Left colon (tissue), 2 donors: ENCODE data around the gene AHRR. TPM values are rescaled to one million over a fixed set of nuclear protein-coding genes. Genes with fewer than 3 reads are reported as not detected.
"Not testable (repeated sequence)": the region's sequence is repeated elsewhere in the genome, so short reads cannot be mapped to it uniquely, and the experiment has no call there.

Source experiments
- ATAC-seq: fragments of 200-7000 bp; cut with Tn5 transposase; one replicate; pipeline ENCODE4 v1.9.1; 2020; ENCODE audit warnings: mild to moderate bottlenecking, moderate library complexity
- DNase-seq, 2 donors: peaks; one replicate each; pipeline ENCODE4 v3.0.0-alpha.2; 2020
- intact Hi-C, 2 donors: fragments of 100-400 bp; cut with DNase I in 1 of 2; cut with micrococcal nuclease in 1 of 2; formaldehyde crosslinking; loops; one replicate each; pipeline versions ENCODE4 v1.11.2 to v1.14.0; 2022; cut with DNase I, micrococcal nuclease
- total RNA-seq, 2 donors: library from RNA; stranded (reverse); fragmentation: NEBNext Ultra II Directional; extraction: Animal tissue kit (Norgen Biotek cat#: 25700); gene quantifications; one replicate each; pipeline ENCODE4 v1.2.1, GENCODE V29; 2021
- donor health status: DM: no; HTN: no; CAD: no.
- donor health status: DM: yes; HTN: yes; CAD: no.

The AHRR gene
- total RNA-seq, 2 donors from 2014 or later = 1.6 to 3.3 TPM

DNA sequence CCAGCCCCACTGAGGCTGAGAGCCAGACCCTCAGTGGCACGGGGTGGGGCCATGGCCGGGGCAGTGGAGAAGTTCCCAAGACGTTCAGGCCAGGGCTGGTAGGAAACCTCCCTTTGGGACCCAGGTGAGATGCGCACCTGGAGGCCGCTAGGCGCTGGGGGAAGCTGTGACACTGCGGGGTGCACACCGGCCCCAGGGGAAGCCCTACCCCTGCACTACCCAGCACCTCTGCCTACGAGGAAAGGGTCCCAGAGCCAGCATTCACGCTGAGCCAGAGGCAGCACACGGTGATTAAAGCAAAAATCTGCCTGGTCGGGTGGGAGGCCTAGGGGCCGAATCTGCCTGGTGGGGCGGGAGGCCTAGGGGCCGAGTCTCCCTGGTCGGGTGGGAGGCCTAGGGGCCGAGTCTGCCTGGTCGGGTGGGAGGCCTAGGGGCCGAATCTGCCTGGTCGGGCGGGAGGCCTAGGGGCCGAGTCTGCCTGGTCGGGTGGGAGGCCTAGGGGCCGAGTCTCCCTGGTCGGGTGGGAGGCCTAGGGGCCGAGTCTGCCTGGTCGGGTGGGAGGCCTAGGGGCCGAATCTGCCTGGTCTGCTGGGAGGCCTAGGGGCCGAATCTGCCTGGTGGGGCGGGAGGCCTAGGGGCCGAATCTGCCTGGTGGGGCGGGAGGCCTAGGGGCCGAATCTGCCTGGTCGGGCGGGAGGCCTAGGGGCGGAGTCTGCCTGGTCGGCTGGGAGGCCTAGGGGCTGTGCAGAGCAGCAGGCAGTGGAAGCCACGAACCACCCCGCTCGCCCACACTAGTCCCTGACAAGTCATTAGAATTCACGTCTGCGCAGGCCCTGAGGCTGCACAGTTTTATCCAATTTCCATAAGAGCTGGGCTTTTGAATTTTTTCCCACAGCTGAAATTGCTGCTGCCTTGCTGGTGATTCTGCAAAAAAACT lies 93.7 kb downstream of the AHRR start:
- peak in 1 of 2 donors; percentile 83 for DNase-seq
- ATAC-seq, intact Hi-C loops: not testable (repeated sequence)

DNA sequence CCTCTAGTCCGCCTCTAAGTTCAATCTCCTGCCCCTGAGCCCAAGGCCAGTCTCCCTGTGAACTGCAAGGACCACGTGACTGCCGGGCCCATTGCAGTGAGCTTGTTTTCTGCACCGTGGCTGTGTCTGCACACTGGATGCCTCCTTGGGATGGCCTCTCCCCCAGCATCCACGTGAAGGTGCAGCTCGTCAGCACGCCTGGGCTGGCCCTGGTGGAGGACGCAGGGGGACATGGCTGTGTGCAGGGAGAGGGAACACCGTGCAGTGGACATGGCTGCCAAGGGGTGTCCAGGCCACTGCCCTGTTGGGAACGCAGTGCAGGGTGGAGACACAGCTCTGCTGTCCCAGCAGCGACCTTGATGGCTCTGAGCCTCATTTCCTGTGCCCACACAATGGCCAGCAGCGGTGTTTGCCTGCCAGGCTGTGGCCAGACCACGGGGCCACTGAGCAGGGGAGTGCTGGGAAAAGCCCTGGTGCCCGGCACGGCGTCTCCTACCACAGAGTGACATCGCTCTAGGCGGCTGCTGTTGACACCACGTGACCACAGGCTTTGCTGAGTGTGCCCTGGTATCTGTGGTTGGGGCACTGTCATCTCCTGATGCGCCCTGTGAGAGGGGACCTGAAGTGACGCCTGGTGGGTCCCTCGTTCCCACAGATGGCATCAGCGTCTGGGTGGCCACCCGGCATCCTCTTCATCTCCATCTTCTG lies 94.6 kb downstream of the AHRR start:
- no peak for ATAC-seq
- DNase-seq = no peak
- intact Hi-C loops = no loop called here

DNA sequence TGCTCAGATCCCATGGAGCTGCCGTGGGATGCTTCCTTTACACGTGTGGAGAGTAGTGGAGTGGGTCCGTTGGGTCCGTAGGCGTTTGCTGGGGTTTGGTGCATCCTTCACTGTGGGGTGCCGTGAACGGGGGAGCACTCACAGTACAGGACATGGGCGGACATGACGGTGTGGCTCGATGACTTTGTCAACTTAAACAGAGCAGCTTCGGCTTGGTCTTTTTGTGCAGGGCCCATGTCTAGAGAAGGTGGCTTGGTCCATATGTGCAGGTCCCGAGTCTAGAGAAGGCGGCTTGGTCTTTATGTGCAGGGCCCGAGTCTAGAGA lies 95.1 kb downstream of the AHRR start:
- DNase-seq = no peak
- intact Hi-C loops = no loop called here
- no peak for ATAC-seq

DNA sequence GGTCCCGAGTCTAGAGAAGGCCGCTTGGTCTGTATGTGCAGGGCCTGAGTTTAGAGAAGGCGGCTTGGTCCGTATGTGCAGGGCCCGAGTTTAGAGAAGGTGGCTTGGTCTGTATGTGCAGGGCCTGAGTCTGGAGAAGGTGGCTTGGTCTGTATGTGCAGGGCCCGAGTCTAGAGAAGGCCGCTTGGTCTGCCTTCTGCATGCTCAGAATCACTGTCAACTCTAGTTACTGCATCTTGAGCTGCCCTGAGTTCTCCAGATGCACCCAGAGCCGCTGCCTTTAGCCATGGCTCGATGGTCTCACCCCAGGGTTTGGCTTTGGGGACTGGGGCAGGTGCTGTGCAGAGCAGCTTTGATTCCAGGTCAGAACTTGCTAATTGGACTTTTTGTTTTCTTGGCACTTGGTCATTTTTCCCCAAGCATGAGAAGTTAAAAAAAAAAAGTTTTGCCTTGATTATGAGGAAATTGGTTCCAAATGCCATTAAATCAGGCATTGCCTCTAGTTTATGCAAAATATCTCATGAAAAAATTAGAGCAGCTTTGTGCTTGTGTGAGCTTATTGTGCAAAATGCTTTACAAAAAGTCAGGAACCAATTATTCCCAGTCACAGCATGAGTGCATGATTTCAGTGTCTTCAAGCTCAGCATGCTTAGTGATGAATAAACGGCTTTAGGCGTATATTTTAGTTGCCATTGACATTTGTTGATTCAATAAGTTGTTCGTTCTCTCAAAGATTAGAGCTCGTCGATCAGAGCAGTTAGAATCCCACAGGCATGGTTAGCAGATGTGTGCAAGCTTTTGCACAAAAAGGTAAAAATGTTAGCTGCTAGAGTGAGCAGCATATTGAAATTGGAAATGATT lies 96.0 kb downstream of the AHRR start:
- ATAC-seq (no peak), DNase-seq (no peak)
- intact Hi-C loops = no loop called here

DNA sequence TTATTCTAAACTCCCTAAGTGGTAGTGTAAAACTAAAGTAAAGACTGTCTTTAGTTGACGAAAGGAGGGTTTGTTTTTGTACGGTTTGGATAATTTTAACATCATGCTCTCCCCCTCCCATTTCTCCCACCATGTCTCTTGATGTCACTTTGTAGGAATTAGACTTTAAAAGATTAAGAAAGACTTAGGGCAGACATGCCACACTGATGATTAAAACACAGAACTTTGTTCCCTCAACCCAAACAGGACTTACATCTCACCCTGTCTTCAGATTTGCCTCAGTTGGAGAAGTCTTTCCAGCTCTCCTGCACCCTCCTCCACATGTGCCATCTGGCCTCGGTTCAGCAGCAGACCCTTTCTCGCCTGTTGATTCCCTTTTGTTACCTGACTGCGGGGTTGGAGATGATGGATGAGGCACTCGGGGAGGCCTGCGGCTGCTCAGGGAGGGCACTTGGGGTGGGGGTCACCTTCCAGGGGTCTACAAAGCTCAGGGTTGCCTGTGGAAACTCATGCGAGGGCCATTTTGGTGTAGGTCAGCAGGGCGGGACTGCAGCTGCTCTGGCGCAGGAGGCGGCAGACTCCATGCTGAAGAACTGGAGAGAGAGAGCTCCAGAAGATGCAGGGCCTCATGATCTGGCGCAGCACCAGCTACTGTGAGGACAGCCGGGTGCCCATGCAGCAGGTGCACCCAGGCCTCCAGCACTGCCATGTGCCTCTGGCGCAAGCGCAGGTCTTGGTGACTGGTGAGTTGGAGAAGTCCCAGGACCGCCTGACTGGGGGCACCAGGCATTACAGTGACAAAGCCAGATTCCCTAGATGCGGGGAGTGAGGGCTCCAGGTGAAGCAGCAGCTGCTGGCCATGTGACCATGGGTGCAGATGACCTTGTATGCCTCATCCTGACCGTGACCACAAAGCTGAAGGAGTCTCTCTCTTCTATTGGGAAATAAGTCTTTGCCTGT lies 96.9 kb downstream of the AHRR start:
- ATAC-seq = no peak
- intact Hi-C loops = no loop called here
- no peak for DNase-seq

DNA sequence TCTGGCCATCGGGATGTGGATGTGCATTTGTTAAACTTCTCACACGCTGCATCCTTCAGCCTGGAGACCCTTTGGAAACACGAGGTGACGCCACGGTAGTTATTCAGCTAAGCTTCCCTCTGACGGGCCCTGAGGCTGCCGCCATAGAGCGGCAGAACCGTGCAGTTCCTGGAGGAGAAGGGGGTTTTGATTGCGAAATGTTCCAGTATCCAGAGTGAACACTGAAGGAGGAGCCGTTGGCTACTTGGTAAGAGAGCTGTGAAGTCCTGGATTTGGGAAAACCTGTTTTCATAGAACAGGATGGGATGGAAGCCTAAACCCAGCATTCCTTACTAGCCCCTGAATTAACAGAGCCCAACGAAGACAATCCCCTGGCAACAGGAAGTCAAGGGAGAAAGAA lies 98.5 kb downstream of the AHRR start:
- DNase-seq (no peak), ATAC-seq (no peak)
- intact Hi-C loops = no loop called here

DNA sequence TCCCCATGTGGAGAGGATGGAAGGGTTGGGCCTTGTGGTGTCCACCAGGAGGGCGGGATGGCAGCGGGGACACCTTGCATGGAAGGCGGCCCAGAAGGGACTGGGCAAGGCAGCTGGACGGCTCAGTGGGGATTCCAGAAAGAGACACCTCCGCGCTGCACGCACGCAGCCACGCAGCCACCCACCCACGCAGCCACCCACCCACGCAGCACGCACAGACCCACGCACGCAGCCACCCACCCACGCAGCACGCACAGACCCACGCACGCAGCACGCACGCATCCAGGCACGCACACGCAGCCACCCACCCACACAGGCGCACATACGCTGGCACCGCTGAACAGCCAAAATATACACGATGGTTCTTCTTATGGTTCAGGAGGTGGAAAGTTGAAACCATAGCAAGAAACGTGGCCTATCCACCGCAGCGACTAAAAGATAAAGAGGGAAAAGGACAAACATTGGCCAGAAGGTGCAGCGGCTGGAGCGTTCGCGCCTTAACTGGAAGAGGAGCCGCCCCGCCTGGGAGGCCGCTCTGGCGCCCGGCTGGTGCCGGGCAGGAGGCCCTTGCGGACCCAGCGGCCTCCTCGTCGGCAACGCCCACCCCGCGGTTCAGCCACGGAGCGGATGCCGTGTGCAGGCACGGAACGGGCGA lies 99.2 kb downstream of the AHRR start:
- DNase-seq (no peak), ATAC-seq (no peak)
- intact Hi-C loops = no loop called here

DNA sequence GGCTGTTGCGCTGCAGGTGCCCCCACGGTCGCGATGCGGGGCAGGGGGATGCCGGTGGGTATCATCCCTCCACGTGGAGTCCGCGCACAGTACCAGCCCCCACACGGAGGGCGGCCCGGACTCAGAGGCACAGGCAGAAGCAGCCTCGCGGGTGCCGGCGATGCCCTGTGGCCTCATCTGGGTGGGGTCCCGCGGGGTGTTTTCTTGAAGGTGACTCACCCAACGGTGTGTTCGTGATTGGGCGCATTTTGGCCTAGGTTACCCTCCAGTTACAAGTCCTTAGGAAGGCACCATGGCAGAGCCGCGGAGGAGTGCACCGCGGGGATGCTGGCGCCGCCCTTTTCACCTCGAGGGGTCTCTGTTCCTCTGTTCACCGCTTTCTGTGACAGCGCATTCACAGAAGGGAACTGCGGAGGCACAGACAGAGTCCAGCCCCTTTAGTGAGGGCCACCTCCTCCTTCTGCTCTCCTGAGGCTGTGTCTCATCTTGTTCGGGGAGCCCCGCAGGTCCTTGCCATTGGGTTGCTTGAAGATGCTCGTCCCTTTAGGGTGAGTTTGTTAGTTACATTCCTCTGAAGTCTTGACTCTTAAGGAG lies 99.9 kb downstream of the AHRR start:
- no peak for DNase-seq
- no peak for ATAC-seq
- intact Hi-C loops = no loop called here

DNA sequence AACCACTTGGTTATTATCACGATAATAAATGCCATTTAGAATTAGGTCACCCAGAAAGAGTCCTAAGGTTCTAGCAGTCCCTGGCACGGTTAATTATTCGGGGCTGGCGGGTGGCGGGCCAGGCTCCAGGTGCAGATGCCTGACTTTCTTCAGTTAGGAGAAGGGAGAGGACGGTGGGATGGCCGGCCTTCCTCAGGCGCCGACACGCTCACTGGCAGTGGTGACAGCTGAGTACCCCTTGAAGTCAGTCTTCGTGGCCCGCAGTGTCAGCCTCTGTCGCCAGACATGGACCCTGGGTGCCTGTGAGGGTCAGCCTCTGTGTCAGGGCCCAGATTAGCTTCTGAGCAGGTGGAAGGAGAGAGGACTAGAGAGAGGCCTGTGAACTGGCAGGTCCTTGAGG lies 100.4 kb downstream of the AHRR start:
- intact Hi-C loops = no loop called here
- no peak for ATAC-seq
- DNase-seq = no peak

DNA sequence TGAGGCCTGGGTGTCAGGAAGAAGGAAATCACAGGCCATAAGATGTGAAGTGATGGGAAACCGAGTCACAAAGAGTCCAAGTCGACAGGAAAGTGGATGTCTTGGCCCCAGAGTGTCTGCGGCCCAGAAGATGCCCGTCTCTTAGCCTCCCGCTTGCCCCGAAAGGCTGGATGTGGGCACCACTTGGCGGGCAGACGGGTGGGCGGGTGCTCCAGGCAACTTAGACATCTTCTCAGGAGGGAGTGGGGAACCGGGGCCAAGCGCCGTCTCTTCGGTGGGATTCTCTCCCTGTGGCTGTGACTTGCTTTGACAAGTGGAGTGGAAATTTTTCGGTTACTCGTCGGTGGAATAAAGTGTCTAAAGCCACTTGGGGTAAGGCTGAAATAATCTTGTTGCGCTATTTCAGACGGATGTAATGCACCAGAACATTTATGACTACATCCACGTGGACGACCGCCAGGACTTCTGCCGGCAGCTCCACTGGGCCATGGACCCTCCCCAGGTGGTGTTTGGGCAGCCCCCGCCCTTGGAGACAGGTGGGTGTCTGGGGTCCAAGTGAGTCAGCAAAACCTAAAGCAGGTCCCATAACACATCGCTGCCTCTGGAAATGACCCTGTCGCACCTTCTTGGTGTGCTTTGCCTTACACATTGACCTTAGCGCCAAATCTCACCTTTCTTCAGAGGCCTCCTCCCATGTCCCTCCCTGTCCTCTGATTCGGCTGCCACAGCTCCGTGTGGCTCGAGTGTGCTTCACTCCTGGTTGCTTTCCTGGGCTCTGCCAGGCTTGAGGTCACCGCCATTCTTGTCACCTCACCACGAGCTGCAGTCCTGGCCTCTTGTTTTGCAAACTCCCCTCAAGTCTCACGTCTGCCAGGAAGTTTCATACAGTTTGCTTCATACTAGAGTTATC lies 101.1 kb downstream of the AHRR start:
- ATAC-seq (no peak), DNase-seq (no peak)
- intact Hi-C loops = no loop called here

DNA sequence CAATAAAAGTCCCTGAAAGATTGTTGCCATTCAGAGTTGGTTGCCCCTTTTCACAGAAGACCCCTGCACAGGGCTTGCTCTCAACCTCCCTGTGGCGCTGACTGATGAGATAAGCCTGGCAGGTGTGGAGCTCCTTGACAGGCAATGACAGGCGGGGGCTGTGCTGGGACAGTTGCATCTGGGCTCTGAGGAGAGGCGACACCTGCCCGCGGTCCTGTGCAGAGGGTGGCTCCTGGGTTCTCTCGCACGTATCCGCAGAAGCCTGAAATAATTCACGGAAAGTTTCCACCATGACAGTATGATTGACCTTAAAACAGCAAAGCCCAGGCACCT lies 101.7 kb downstream of the AHRR start:
- ATAC-seq (no peak), DNase-seq (no peak)
- intact Hi-C loops = no loop called here

DNA sequence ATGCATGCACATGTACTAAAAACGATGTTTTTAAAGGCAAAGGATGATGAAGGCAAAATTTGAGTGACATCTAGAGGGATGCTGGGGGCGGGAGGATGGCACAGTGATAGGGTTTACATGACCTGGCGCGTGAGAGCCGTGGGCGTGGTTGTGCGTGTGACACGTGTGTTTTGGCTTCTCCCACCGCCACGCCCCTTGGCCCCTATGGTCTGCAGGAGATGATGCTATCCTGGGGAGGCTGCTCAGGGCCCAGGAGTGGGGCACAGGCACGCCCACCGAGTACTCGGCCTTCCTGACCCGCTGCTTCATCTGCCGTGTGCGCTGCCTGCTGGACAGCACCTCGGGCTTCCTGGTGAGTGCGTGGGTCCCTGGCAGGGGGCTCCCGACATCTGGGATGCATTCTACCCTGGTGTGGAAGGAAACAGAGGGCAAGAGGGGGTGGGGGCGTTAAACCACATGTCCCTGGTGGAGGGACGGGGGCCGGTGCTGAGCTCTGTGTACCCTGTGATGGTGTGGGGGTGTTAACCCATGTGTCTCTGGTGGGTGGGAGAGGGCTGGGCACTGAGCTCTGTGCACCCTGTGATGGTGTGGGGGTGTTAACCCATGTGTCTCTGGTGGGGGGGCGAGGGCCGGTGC lies 102.2 kb downstream of the AHRR start:
- intact Hi-C loops = no loop called here
- DNase-seq (no peak), ATAC-seq (no peak)

DNA sequence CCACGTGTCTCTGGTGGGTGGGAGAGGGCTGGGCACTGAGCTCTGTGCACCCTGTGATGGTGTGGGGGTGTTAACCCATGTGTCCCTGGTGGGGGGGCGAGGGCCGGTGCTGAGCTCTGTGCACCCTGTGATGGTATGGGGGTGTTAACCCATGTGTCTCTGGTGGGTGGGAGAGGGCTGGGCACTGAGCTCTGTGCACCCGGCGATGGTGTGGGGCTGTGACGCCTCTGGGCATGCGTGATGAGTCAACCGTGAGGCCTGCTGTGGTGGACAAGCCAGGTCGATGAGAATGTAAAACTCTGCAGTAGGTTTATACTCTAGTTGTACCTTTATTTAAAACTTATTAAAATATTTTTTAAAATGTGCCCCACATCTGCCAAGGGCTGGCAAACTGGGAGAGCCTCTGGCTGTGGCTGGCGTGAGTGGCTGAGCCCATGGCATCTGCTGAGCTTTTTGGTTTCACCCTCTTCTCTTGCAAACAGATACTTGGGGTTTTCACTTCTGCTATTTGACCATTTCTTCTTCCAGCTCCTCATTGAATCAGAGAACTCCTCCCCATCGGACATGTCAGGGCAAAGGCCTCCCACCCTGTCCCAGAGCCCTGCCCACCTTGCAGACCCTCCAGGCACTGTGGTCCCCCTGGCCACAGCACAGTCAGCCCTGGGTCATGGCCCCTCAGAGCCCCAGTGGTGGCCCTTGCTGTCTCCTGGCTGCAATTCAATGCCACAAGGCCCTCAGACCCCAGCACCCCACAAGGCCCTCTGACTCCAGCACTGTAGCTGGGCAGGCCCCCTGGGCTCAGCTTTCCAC lies 103.0 kb downstream of the AHRR start:
- ATAC-seq (no peak), DNase-seq (no peak)
- intact Hi-C loops = no loop called here

DNA sequence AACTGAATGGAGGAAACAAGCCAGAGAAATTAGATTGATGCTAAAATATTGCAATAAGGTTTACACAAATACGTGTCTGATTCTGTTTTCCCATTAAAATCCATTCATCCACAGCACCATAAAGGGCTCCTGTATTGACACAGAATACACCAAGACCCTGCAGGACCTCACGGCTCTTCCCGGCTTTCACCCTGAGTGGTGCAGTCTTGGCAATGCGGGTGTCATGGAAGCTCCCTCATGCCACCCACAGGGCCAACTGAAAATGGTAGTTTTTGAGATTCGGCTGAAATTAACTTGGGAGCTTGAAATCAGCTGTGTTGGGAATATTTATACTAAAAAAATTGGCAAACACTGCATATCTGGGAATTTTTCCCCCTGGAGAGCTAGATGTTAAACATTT lies 104.2 kb downstream of the AHRR start:
- DNase-seq = no peak
- intact Hi-C loops = no loop called here
- ATAC-seq = no peak

DNA sequence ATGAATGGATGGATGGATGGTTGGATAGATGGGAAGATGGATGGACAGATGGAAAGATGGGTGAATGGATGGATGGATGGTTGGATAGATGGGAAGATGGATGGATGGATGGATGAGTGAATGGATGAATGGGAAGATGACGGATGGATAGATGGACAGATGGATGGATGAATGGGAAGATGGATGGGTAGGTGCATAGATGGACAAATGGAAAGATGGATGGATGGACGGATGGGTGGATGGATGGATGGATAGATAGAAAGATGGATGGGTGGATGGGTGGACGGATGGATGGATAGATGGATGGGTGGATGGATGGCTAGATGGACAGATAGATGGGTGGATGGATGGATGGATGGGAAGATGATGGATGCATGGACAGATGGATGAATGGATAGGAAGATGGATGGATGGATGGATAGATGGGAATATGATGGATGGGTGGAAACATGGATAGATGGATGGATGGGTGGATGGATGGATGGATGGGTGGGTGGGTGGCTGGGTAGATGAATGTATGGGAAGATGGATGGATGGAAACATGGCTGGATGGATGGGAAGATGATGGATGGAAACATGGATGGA lies 105.0 kb downstream of the AHRR start:
- intact Hi-C loops = no loop called here
- DNase-seq (no peak), ATAC-seq (no peak)
